GM12872 (cell line): Measurements from ENCODE around the gene FARS2.

Source experiments
- CTCF ChIP-seq: IDR thresholded peaks from 3 replicates; pipeline ENCODE4 v1.5.1; 2011; ENCODE audit warnings: low read depth, mild to moderate bottlenecking, low read length, moderate library complexity; ENCODE audit not compliant: insufficient read depth

The FARS2 gene

GRCh38 chr6:5662797-5663196 is 401.5 kb downstream of the FARS2 start:
- no peak for TF ChIP-seq CTCF

- no peak for TF ChIP-seq CTCF
These were observed 401.9 kb downstream of the FARS2 start for GRCh38 chr6:5663259-5663658.

- TF ChIP-seq CTCF: no peak
These were observed 402.4 kb downstream of the FARS2 start for GRCh38 chr6:5663739-5664138.

GRCh38 chr6:5664149-5664548 is 402.8 kb downstream of the FARS2 start:
- no peak for TF ChIP-seq CTCF

- TF ChIP-seq CTCF: no peak
These were observed 403.9 kb downstream of the FARS2 start for GRCh38 chr6:5665173-5665572.

GRCh38 chr6:5665667-5666066 is 404.4 kb downstream of the FARS2 start:
- no peak for TF ChIP-seq CTCF

- no peak for TF ChIP-seq CTCF
These were observed 405.4 kb downstream of the FARS2 start for GRCh38 chr6:5666695-5667094.

GRCh38 chr6:5667737-5668136 is 406.4 kb downstream of the FARS2 start:
- no peak for TF ChIP-seq CTCF
